H1 (cell line): ENCODE measurements around the gene SUSD1. TPM values are rescaled to one million over a fixed set of nuclear protein-coding genes. Genes with fewer than 3 reads are reported as not detected.

Experiments
- CTCF ChIA-PET: fragments of 300-600 bp; sonication (Branson Sonifier 250); formaldehyde crosslinking; loops from one replicate; lab custom pipeline; 2021; ENCODE audit not compliant: partially characterized antibody; lab: Charles Lee
- POLR2A ChIA-PET: fragments of 300-600 bp; sonication (Branson Sonifier 250); formaldehyde crosslinking; loops from one replicate; lab custom pipeline; 2021; ENCODE audit warnings: inconsistent platforms; ENCODE audit not compliant: partially characterized antibody; lab: Charles Lee
- DNase-seq, 2 experiments: peaks; one replicate each; pipeline versions ENCODE4 v3.0.0 to v3.0.0-alpha.2; 2010 to 2022; ENCODE audit warnings: low spot score in 2 of 2, low read depth in 1 of 2, mixed read lengths in 1 of 2
- FAIRE-seq: peaks from 2 replicates; lab custom pipeline; 2011; peaks lifted over from hg19 to GRCh38; lab: Jason Lieb, UNC
- H2AFZ ChIP-seq: 2 replicates; pipeline ENCODE4 v1.8.1; 2012; ENCODE audit warnings: low read length, inconsistent platforms
- H2AK5ac ChIP-seq: 2 replicates; pipeline ENCODE4 v1.6.1; 2013; ENCODE audit warnings: low read depth, low read length
- H2BK120ac ChIP-seq: replicated peaks from 2 replicates; pipeline ENCODE3; 2013; ENCODE audit warnings: low read depth, low read length, inconsistent platforms
- H2BK12ac ChIP-seq: 2 replicates; pipeline ENCODE4 v1.6.1; 2013; ENCODE audit warnings: low read depth, low read length
- H2BK15ac ChIP-seq: 2 replicates; pipeline ENCODE4 v1.6.1; 2013; ENCODE audit warnings: low read length
- H2BK20ac ChIP-seq: 2 replicates; pipeline ENCODE4 v1.6.1; 2013; ENCODE audit warnings: low read length
- H2BK5ac ChIP-seq: 2 replicates; pipeline ENCODE4 v1.6.1; 2013; ENCODE audit warnings: low read depth, low read length
- H3K14ac ChIP-seq: 2 replicates; pipeline ENCODE4 v1.6.1; 2013; ENCODE audit warnings: inconsistent platforms; ENCODE audit not compliant: insufficient read length
- H3K18ac ChIP-seq: 2 replicates; pipeline ENCODE4 v1.6.1; 2013; ENCODE audit warnings: low read length; ENCODE audit errors: extremely low read depth
- H3K23ac ChIP-seq: 2 replicates; pipeline ENCODE4 v1.6.1; 2013; ENCODE audit warnings: inconsistent platforms; ENCODE audit not compliant: insufficient read length
- H3K23me2 ChIP-seq: 2 replicates; pipeline ENCODE4 v1.6.1; 2013; ENCODE audit warnings: low read depth, low read length
- H3K27ac ChIP-seq: 2 replicates; pipeline ENCODE4 v1.6.1; 2011; ENCODE audit warnings: low read depth, low read length, inconsistent platforms
- H3K27me3 ChIP-seq, 4 experiments: replicated peaks in 1 of 4; 1 replicate in 1 of 4; 2 replicates in 3 of 4; pipeline versions ENCODE4 v1.6.1 to v1.8.1; 2011 to 2013; ENCODE audit warnings: low read length in 3 of 4, mild to moderate bottlenecking in 3 of 4, inconsistent platforms in 2 of 4, mixed read lengths in 2 of 4, moderate library complexity in 1 of 4; ENCODE audit not compliant: control insufficient read depth in 3 of 4, insufficient read depth in 3 of 4; ENCODE audit errors: extremely low read depth in 1 of 4
- H3K36me3 ChIP-seq, 4 experiments: 2 replicates each; pipeline versions ENCODE4 v1.6.1 to v1.8.1; 2011 to 2013; ENCODE audit warnings: mild to moderate bottlenecking in 4 of 4, low read length in 3 of 4, moderate library complexity in 2 of 4, control low read depth in 1 of 4, inconsistent platforms in 1 of 4; ENCODE audit not compliant: insufficient read depth in 4 of 4, control insufficient read depth in 2 of 4
- H3K4ac ChIP-seq: replicated peaks from 2 replicates; pipeline ENCODE3; 2013; ENCODE audit warnings: low read length, low read depth, mixed read lengths, inconsistent platforms; ENCODE audit not compliant: insufficient read length
- H3K4me1 ChIP-seq, 4 experiments: replicated peaks in 1 of 4; 1 replicate in 1 of 4; 2 replicates in 3 of 4; pipeline versions ENCODE4 v1.6.1 to v1.8.1; 2011 to 2013; ENCODE audit warnings: low read length in 3 of 4, inconsistent platforms in 2 of 4, mixed read lengths in 1 of 4; ENCODE audit not compliant: insufficient read depth in 4 of 4, control insufficient read depth in 3 of 4
- H3K4me2 ChIP-seq, 2 experiments: 2 replicates each; pipeline versions ENCODE4 v1.6.1 to v1.8.1; 2011 to 2013; ENCODE audit warnings: low read depth in 2 of 2, low read length in 2 of 2, control low read depth in 1 of 2, inconsistent platforms in 1 of 2, mild to moderate bottlenecking in 1 of 2; ENCODE audit not compliant: insufficient read depth in 1 of 2
- H3K4me3 ChIP-seq, 4 experiments: fragments of 200-600, 300-600 bp in 1 of 4; sonication (generic), shearing (Covaris generic), sonication (Bioruptor Twin) in 1 of 4; 2 replicates each; pipeline versions ENCODE4 v1.5.1 to v1.8.1; 2011 to 2016; ENCODE audit warnings: low read length in 4 of 4, low read depth in 3 of 4, control low read depth in 2 of 4, inconsistent platforms in 2 of 4, mild to moderate bottlenecking in 2 of 4, mixed read lengths in 1 of 4, moderate library complexity in 1 of 4; ENCODE audit not compliant: insufficient read depth in 2 of 4; ENCODE audit errors: extremely low read depth in 1 of 4
- H3K56ac ChIP-seq: replicated peaks from 2 replicates; pipeline ENCODE3; 2013; ENCODE audit warnings: low read depth, mild to moderate bottlenecking, mixed read lengths, low read length, inconsistent platforms; ENCODE audit not compliant: insufficient read length
- H3K79me1 ChIP-seq: 2 replicates; pipeline ENCODE4 v1.6.1; 2013; ENCODE audit warnings: low read depth, low read length, control low read depth
- H3K79me2 ChIP-seq, 2 experiments: 2 replicates each; pipeline versions ENCODE4 v1.6.1 to v1.8.1; 2012 to 2013; ENCODE audit warnings: low read length in 2 of 2, mild to moderate bottlenecking in 2 of 2, inconsistent platforms in 1 of 2; ENCODE audit not compliant: insufficient read depth in 2 of 2, control insufficient read depth in 1 of 2
- H3K9ac ChIP-seq, 4 experiments: replicated peaks in 1 of 4; 1 replicate in 1 of 4; 2 replicates in 3 of 4; pipeline versions ENCODE4 v1.6.1 to v1.8.1; 2011 to 2013; ENCODE audit warnings: low read depth in 3 of 4, low read length in 3 of 4, control low read depth in 2 of 4, mild to moderate bottlenecking in 2 of 4, moderate library complexity in 2 of 4, inconsistent platforms in 1 of 4; ENCODE audit errors: extremely low read depth in 1 of 4
- H3K9me3 ChIP-seq, 2 experiments: 2 replicates each; pipeline versions ENCODE4 v1.6.1 to v1.8.1; 2012 to 2013; ENCODE audit warnings: mild to moderate bottlenecking in 2 of 2, moderate library complexity in 2 of 2, control low read depth in 1 of 2, inconsistent platforms in 1 of 2, low read depth in 1 of 2, low read length in 1 of 2, mixed read lengths in 1 of 2; ENCODE audit not compliant: insufficient read depth in 2 of 2
- H4K20me1 ChIP-seq, 2 experiments: replicated peaks in 1 of 2; 2 replicates each; pipeline versions ENCODE3 to v1.8.1; 2011 to 2013; ENCODE audit warnings: inconsistent platforms in 2 of 2, low read length in 2 of 2, mild to moderate bottlenecking in 1 of 2; ENCODE audit not compliant: insufficient read depth in 2 of 2, control insufficient read depth in 1 of 2
- H4K5ac ChIP-seq: 2 replicates; pipeline ENCODE4 v1.6.1; 2013; ENCODE audit warnings: low read length, low read depth, mixed read lengths, inconsistent platforms; ENCODE audit not compliant: insufficient read length
- H4K8ac ChIP-seq: 2 replicates; pipeline ENCODE4 v1.8.0; 2013; ENCODE audit warnings: mild to moderate bottlenecking, moderate library complexity, low read length, inconsistent platforms; ENCODE audit not compliant: insufficient read depth; ENCODE audit errors: extremely low read depth
- H4K91ac ChIP-seq: replicated peaks from 2 replicates; pipeline ENCODE3; 2013; ENCODE audit warnings: low read length, mixed read lengths, inconsistent platforms; ENCODE audit not compliant: insufficient read length
- BCL11A ChIP-seq, 2 experiments: IDR thresholded peaks; one replicate each; pipeline ENCODE4 v1.6.1; 2011; ENCODE audit warnings: low read depth in 2 of 2, low read length in 2 of 2, mild to moderate bottlenecking in 2 of 2
- CREB1 ChIP-seq: IDR thresholded peaks from 2 replicates; pipeline ENCODE4 v1.6.1; 2012; ENCODE audit warnings: inconsistent platforms
- NANOG ChIP-seq: IDR thresholded peaks from 2 replicates; pipeline ENCODE4 v1.6.1; 2011; ENCODE audit warnings: low read length, low read depth, mild to moderate bottlenecking, inconsistent platforms; ENCODE audit not compliant: insufficient read depth, poor library complexity, severe bottlenecking
- TAF1 ChIP-seq: IDR thresholded peaks from 2 replicates; pipeline ENCODE4 v1.6.1; 2011; ENCODE audit warnings: mild to moderate bottlenecking, low read depth, low read length
- WGBS, 2 experiments: shearing (Covaris generic) in 1 of 2; methylation state at CpG; one replicate each; pipeline versions ENCODE4 v1.1.6 to v1.1.7; 2013 to 2015; ENCODE audit warnings: low lambda C conversion rate in 2 of 2, mixed read lengths in 2 of 2, inconsistent platforms in 1 of 2, low coverage in 1 of 2, missing lambda C conversion rate in 1 of 2; ENCODE audit not compliant: insufficient replicate concordance in 2 of 2, insufficient coverage in 1 of 2, insufficient read length in 1 of 2; ENCODE audit errors: extremely low coverage in 1 of 2, missing lambda C conversion rate in 1 of 2; 5-methylcytosine and 5-hydroxymethylcytosine counted together
- polyA plus RNA-seq, 7 experiments: library from polyadenylated mRNA; depleted of rRNA in 3 of 7; stranded (reverse) in 5 of 7; unstranded in 2 of 7; fragments of >200 nt in 5 of 7; fragments of 200-250 nt in 2 of 7; gene quantifications; 1 replicate in 5 of 7; 2 replicates in 1 of 7; 4 replicates in 1 of 7; pipeline versions ENCODE4 v1.2.1 to v1.2.3, GENCODE V29; 2011 to 2013; ENCODE audit warnings: missing spikeins in 2 of 7, mixed read lengths in 2 of 7
- total RNA-seq: library from RNA; stranded (reverse); fragmentation: NEBNext Ultra II Directional; extraction: Animal tissue kit (Norgen Biotek cat#: 25700); gene quantifications from 2 replicates; pipeline ENCODE4 v1.2.1, GENCODE V29; 2021

The SUSD1 gene
- total and polyA plus RNA-seq, 2 of the 8 experiments (the other 6 are each of a cell fraction or from before 2014, with no cell fraction given), result 2.8 to 7.2 TPM

DNA sequence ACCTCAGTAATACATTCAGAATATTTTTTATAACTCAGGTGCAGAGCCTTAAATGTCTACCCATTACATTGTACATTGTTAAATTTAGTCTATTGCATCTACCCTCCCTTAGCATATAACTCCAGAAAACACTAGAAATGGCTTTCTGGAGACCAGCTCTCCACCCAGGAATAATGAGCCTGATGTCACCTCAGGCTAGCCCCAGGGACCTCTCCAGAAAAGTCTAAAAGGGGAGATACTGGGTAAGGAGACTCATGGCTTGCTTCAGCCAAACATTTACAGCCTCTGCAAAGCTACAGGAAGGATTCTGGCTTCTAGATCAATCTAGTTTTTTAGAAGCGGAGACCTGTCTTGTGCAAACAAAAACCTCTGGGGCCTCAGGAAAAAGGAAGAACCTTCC is 13.8 kb upstream of the SUSD1 start:
- no peak overlapping the region for H4K8ac ChIP-seq
- no peak overlapping the region for H3K4me2 ChIP-seq
- no peak overlapping the region for H4K91ac ChIP-seq
- peaks cover 0 to 2% (median 0%) of the 10 kb centered on the region in 4 experiments; a peak in 1 of 7 replicates for H3K27me3 ChIP-seq
- H3K27ac ChIP-seq, result no peak overlapping the region
- H2BK12ac ChIP-seq, result no peak overlapping the region
- no peak overlapping the region for H2BK20ac ChIP-seq
- POLR2A ChIA-PET, result interaction anchor here (0.6 to 2.0 kb wide), 3 partner anchors 13 to 139 kb away, joined by 3 to 13 read pairs (median 3); partner anchors contain the start of gene SUSD1
- H2BK15ac ChIP-seq, result no peak overlapping the region
- 88% methylated on average over 1 of the region's 1 CpG; no CpG with 5 or more reads in 1 of the 2 experiments for whole genome bisulfite sequencing, 2 experiments
- no peak overlapping the region; the same call in 1 of the 2 replicates for H3K18ac ChIP-seq
- no peak overlapping the region for H3K9ac ChIP-seq
- no peak overlapping the region for H3K56ac ChIP-seq
- no peaks in the 10 kb centered on the region for H4K20me1 ChIP-seq
- no peak overlapping the region for H2AK5ac ChIP-seq
- no peaks in the 10 kb centered on the region for H3K79me2 ChIP-seq
- CTCF ChIA-PET, result interaction anchor here (0.7 to 2.4 kb wide), 6 partner anchors 9 to 178 kb away, joined by 3 to 10 read pairs (median 4); no protein-coding TSS in a partner anchor
- no peak overlapping the region for H2BK5ac ChIP-seq
- no peak overlapping the region for H2BK120ac ChIP-seq
- H2AFZ ChIP-seq, result no peak overlapping the region
- no peaks in the 10 kb centered on the region for H3K36me3 ChIP-seq
- no peak for FAIRE-seq
- H3K23ac ChIP-seq, result no peak overlapping the region
- no peak overlapping the region for H3K14ac ChIP-seq
- no peaks in the 10 kb centered on the region for H3K79me1 ChIP-seq
- H3K4me3 ChIP-seq, result no peak overlapping the region
- TF ChIP-seq BCL11A (IDR thresholded peaks at IDR 0.05; ENCODE audit: low read depth in 2 of 2, low read length in 2 of 2) (no peak), CREB1 (no peak), NANOG (no peak), TAF1 (no peak)
- TF ChIP-seq, all 59 proteins: peak for 0
- H4K5ac ChIP-seq, result no peak overlapping the region
- H3K4ac ChIP-seq, result no peak overlapping the region
- H3K23me2 ChIP-seq, result no peaks in the 10 kb centered on the region
- no peak for DNase-seq
- H3K9me3 ChIP-seq, result no peaks in the 10 kb centered on the region
- peaks cover 0 to 1% (median 0%) of the 10 kb centered on the region in 4 experiments; a peak in 2 of 7 replicates for H3K4me1 ChIP-seq
